ENCODE measurements around the gene ABL1.
A peak's percentile ranks its signal among the peaks of the same experiment; 100 is the strongest.

Gene ABL1

GRCh38 chr9:130921300-130921988, 86.4 kb downstream of the ABL1 start:
- no peak for DNase-seq

- no peak for DNase-seq
Observed at GRCh38 chr9:130921989-130922892, 87.2 kb downstream of the ABL1 start.

DNA sequence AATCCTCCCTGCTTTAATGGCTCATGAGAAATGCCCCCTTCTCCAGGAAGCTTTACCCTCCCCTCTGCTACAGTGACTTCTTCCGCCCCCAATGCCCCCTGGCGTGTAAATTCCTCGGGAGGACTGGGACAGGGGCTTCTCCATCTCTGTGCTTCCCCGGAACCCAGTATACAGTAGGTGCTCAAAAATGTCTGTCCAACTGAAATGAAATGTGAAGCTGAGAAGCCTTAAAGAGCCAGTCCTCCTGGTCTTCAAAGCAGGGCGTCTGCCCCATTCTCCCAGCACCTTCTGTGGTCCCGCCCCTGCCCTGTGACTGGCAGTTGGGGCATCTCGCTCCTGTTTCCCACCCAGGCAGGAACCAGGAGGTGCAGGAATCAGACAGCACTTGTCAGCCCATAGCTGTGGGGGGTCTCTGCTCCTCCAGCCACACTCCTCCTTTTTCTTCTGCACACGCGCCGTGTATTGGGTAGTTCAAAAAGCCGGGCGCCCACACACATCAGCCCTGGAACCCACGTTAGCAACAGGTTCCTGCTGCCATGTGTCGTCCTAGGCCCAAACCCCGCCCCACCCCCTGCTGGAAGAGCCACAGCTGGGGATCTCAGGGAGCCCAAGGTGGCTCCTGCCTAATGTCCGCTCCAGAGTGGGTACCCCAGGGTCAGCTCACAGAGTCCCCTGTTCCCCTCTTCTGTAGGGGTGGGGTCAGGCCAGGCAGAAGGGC, 88.0 kb downstream of the ABL1 start:
- no peak for DNase-seq

GRCh38 chr9:130923611-130924447, 88.8 kb downstream of the ABL1 start:
- DNase-seq: no peak

DNA sequence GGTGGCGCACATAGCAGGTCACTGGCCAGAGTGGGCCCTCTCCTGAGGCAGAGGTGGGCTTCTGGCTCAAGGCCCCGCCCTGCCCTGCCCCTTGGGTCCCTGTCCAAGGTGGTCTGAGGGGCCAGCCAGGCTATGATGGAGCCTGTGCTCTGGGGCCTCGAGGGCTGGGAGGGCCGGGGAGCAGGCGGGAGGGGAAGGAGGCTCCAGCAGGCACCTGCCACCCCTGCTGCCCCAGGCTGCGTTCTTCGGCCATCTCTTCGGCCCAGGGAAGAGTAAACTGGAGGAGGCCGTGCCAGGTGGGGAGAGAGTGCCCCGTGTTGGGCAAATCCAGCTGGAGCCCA, 89.4 kb downstream of the ABL1 start:
- no peak for DNase-seq

DNA sequence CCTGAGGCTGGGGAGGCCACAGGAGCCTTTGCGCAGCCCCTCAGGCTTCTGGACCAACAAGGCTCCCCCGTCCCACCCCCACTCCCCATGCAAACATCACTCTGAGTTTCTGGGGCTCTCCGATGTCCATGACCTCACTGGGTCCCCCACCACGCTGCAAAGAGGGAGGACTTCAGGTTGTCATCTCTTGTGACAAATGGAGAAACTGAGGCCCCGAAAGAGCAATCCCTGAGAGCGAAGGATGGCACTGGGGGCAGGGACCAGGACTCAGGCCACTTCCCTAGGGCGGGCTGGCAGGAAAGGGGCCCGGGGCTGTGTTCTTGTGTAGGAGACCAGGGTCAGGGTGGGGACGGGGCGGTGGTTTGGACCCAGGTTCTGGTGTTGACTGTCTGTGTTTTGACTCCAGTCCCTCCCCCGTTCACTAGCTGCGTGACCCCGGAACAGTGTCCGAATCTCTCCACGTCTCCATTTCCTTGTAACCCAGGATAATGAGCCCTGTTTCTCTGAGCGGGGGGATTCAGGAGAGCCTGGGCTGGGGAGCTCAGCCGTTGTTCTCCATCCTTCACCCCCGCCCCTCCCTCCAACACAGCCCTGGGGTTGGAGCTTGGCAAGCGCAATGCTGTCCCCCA, 90.1 kb downstream of the ABL1 start:
- DNase-seq: no peak

DNA sequence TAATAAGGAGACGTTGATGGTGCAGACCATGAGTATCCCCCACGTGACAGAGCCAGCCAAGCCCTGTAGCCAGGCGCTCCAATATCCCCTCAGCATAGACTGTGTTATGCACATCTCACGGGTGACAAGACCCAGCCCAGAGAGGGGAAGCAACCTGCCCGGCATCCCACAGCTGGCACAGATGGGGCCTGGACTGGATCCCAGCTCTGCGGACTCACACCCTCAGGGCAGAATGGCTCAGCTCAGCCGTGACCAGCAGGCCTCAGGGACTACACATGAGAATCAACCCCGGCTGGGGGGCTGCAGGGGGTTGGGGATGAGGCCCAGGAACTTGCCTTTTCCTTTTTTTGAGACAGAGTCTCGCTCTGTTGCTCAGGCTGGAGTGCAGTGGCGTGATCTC, 92.3 kb downstream of the ABL1 start:
- peak; percentile 88 for DNase-seq

GRCh38 chr9:130927995-130928900, 93.2 kb downstream of the ABL1 start:
- peak; percentile 97 for DNase-seq

- no peak for DNase-seq
Observed at GRCh38 chr9:130929571-130930038, 94.6 kb downstream of the ABL1 start.

- DNase-seq: no peak
Observed at GRCh38 chr9:130930132-130930803, 95.2 kb downstream of the ABL1 start.

- DNase-seq: no peak
Observed at GRCh38 chr9:130930804-130931349, 95.8 kb downstream of the ABL1 start.

DNA sequence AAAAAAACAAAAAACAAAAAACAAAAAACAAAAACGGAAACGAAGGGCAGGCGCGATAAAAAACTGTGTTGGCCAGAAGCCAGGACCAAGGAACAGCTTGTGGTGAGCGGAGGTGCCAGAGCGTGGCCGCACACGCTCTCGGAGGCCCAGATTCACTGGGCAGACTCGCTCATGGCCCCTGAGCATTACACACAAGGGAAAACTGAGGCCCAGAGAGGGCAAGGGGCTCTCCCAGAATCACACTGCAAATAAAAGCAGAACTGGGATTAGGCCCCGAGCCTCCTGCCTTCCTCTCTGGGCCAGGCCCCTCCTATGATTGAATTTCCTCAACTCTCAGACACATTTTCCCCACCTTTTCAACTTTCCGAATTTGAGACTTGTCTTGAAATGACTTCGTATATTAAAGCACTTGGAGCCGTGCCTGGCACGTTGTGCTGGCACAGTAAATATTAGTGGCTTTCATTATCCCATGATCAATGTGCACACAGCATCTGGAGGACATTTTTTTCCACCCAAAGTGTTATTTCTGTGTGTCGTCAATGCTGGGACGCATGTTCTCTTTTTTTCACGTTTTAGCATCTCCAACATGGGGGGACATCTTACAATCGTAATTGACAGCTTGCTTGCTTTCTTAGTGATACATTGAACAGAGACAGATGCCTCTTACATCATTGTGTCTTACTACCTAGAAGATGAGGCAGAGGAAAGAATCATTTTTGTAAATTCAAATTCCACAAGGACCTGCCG, 96.6 kb downstream of the ABL1 start:
- no peak for DNase-seq

DNA sequence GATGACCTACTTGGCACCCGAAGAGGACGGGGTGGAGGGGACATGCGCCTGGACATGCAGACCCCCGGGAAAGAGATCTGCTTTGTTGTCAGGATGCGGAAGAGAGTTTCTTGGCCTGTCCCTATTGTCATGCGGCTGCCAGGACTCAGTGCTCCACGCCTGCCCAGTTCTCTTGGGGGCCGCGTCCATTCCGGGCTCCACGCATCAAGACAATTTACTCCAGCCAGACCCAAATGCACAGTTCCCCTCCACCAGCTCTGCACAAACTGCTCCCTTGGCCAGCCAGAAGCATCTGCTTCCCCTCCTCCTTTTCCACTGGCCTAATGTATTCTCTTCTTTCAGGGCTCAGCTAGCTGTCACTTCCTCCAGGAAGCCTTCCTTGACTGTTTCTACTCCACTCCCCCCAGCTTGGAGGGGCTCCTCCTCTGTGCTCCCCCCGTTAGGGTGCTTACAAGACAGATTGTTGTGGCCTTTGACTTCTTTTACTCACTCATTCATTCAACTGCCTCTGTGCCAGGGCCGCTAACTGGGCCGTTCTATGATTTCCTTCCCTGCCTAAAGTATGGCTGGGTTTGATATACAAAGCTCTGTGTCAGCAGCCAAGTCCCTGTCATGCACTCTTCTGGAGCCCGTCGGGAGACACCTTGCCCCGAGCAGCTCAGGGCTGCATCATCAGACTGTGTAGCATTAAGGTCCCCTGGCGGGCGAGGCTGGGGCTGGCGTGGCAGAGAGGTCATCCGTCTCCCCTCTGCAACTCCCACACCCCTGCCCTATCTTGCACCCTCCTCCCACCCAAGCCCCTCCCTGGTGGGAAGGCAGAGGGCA, 97.4 kb downstream of the ABL1 start:
- no peak for DNase-seq

- peak; percentile 29 for DNase-seq
Observed at GRCh38 chr9:130933114-130934046, 98.3 kb downstream of the ABL1 start.

- DNase-seq: no peak
Observed at GRCh38 chr9:130934246-130934645, 99.2 kb downstream of the ABL1 start.

DNA sequence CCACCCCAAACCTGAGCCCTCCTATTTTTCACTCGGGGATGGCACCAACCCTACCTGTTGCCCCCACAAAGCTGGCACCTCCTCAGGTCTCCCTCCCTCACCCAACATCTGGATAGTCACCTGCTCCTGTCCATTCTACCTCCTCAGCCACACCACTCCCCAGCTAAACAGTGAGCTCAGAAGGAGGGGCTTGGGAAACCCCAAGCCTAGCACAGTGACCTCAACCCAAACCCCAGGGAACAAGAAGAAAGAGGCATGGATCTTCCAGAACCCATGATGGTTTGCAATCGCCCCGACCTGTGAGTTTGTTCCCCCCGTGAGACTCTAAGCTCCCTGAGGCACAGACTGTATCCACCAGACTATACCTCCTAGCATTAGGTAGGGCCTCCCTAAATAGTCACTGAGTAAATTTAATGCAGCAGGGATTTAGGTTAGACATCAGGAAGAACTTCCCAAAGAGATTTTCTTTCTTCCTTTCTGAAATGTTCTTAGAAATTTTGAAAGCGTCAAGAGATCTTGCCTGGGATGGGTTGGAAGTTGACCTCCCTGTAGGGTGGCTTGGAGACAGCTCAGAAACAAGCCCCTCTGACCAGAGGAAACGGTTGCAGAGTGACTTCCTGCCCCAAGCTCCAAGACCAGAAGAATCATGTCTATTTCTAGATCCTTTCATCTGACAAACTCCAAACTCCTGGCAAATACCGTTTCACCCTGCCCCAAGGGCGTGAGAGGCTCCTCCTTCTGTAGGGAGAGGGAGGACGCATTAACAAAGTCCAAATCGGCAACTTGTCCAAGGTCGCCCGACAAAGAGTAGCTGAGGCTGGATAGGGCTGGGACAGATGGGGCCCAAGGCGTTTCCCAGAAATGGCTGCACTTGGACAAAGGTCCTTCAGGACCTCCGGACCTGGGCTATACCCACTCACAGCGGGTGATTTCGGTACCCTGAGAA, 99.9 kb downstream of the ABL1 start:
- DNase-seq: peak; percentile 17

All from NCI-H69 (cell line).